COR-L47 (cell line): Measurements from ENCODE around the gene LRRC71.

Experiments used
- DNase-seq: peaks from one replicate; lab custom pipeline; 2025; lab: John Stamatoyannopoulos, UW

The LRRC71 gene

DNA sequence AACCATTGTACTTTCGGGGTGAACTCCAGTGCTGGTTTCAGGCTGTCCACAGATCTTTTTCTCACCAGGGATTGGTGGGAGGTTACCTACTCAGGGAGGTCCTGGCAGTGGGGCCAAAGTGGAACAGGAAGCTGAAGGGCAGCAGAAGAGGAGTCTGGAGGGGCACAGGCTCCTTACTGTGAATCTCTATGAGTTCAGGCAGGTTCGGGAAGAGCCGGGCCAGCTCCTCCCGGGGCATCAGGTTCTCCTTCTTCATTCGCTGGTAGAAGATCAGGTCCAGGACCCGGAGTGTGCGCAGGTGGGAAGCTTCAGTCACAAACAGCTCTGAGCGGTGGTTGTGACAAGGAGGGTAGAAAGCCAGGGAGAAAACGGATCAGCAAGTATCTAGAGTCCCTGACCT lies 26.7 kb downstream of the LRRC71 start:
- no peak for DNase-seq

GRCh38 chr1:156947818-156948525 lies 27.5 kb downstream of the LRRC71 start:
- DNase-seq = no peak

DNA sequence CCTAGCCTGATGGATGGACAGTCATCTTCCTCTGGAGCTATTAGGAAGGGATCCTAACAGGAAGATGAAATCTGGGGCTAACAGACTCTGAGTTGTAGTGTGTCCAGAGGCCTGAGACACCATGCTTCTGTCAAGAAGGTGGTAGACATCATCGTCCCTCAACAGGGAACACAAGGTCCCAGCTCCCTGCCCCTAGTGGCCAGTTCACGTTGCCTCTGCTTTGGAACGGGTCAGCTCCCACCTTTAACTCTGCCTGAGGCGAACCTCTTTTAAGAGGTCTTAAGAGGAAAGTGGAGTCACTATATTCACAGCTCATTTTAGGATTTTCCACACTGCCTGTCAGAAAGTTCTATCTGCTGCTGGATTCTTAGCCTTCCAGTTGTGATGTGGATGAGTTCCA lies 28.3 kb downstream of the LRRC71 start:
- DNase-seq = no peak

GRCh38 chr1:156949127-156949526 lies 28.7 kb downstream of the LRRC71 start:
- DNase-seq = no peak

GRCh38 chr1:156951371-156951770 lies 30.9 kb downstream of the LRRC71 start:
- DNase-seq = no peak

- no peak for DNase-seq
These were observed 33.1 kb downstream of the LRRC71 start for GRCh38 chr1:156953571-156953970.

- DNase-seq = no peak
These were observed 35.9 kb downstream of the LRRC71 start for GRCh38 chr1:156956333-156956732.

- DNase-seq = no peak
These were observed 37.2 kb downstream of the LRRC71 start for GRCh38 chr1:156957634-156958033.

GRCh38 chr1:156958247-156958714 lies 37.8 kb downstream of the LRRC71 start:
- DNase-seq = no peak

DNA sequence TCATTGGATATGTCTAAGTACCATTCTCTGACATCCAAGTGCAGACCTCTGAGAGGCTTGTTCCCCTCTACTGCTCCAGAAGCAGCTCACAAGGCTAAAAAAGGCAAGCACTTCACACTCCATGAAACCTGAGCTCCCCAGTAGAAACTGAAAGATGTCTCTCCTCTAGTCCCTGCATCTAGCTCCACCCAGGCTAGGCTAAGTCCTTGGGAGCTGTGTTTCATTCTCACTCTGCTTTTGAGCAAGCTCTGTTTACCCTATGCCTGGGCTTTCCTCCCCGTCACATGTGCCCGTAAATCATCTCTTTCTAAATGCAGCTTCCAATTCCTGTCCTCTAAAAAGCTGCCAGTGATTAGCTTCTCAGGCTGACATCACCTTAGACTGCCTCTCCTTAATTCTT lies 39.0 kb downstream of the LRRC71 start:
- DNase-seq = no peak

GRCh38 chr1:156959925-156960324 lies 39.5 kb downstream of the LRRC71 start:
- no peak for DNase-seq

DNA sequence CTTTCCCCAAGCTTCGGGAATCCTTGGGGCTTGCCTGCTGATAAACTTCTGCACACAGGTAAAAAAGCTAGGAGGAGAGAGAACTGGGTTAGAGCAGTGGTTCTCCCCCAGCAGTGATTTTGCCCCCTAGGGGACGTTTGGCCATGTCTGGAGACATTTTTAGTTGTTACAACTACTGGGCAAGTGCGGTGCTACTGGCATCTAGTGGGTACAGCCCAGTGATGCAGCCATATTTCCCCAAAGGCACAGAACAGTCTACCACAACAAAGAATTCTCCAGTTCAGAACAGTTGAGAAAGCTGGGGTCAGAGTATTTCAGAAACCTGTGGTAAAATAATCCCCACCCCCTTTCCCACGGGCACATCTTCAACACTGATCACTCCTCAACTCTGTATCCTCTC lies 41.3 kb downstream of the LRRC71 start:
- DNase-seq = peak; percentile 19

DNA sequence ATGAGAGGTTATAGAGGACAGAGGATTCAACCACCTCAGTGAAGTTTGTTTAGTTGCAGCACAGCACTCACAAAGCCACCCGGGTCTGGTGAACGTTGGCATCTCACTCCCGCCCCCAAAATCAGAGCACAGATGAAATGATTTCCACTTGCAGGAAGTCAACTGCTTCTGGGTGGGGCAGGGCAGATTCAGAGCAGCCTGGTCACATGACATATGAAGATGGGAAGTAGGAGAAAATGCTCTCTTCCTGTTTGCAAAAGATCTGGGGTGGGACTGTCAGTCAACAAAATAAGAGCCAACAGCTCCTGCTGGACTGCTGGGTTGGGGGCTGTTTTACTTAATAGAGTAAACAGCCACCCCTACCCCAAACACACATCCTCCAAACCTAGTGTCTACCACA lies 43.2 kb downstream of the LRRC71 start:
- DNase-seq = no peak

DNA sequence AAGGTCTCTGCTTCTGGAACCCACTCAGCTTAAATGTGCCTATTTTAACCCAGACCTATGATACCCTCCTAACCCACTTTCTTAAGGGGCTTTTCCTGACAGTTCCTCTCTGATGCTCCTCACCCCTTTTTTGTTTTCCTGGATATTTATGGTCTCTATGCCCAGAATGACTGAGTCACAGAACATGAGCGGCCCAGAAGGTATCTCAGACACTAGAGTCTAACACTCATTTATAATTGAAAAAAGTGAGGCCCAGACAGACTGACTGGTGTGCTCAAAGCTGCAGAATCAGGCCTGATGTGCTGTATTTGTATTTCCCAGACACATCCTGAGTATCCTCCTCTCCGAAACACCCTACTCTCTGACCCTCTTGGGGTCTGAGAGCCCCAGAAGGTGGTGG lies 44.0 kb downstream of the LRRC71 start:
- DNase-seq = no peak

DNA sequence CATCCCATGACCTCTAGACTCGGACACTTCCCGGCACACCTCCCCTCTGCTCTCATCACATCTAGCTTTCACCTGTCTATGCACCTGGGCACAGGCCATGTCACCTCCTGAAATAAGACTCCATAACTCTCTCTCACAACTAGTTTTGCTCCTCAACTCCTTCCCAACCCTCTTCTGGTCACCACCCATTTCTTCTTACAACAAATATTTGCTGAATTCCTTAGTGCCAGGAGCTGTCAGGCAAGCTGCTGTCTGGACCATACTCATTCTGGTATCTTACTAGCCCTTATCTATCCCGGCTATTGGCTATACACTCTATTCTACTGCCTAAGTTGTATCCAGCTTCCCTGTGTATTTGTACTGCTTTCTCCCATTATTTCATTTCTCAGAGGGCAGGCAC lies 49.1 kb downstream of the LRRC71 start:
- no peak for DNase-seq

DNA sequence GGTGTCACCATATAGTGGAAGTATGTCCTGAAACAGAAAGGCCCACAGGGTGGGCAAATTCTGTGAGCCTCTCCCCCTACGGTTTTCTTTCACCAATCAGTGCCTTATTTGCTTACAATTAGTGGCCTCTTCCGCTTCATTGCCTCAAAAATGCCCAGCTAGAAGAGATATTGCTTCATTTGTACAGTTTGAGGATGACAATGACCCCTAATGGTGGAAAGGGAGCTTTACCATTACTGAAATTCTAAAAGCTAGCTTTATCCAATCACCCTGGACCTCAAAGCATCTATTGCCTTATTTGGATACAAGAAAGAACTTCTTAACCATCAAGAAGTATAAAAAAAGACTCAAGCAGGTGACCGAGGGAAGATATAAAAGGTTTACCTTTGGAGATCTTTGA lies 49.6 kb downstream of the LRRC71 start:
- peak; percentile 37 for DNase-seq

GRCh38 chr1:156973417-156973816 lies 53.0 kb downstream of the LRRC71 start:
- no peak for DNase-seq

DNA sequence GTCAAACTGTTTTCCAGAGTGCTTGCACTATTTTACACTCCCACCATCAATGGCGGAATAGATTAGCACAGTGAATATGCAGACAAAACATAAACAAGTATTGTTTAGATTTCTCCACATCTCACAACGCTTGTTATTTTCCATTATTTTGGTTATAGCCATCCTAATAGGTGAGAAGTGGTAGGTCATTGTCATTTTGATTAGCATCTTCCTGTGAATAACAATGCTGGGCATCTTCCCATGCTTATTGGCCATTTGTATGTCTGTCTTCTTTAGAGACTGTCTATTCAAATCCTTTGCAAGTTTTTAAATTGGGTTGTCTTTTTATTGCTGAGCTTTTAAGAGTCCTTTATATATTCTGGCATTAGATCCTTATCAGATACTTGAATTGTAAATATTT lies 54.7 kb downstream of the LRRC71 start:
- no peak for DNase-seq

GRCh38 chr1:156980551-156980950 lies 60.1 kb downstream of the LRRC71 start:
- no peak for DNase-seq
